HCEC 1CT (cell line): ENCODE measurements around the gene KDM4F.

ENCODE experiments used
- DNase-seq: peaks from one replicate; pipeline ENCODE4 v3.0.0-alpha.2; 2017

Gene KDM4F

DNA sequence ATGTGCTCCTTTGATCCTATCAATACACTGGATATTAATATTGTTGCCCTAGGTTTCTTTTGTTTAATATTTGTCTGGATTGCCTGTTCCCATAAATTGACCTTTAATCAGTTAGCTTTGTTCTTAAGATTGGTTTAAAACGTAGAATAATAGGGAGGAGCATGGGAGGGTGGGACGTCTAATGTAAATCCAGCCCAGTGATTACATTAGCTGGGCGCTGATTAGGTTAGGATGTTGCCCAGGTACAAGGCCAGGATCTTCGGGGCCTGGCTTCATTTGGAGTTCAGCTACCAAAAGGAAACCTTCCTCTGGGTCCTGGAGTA is 17.5 kb downstream of the KDM4F start, which contains the start of gene SRSF8:
Gene SRSF8 (plus strand): TSS at position 204 of the 323 bp plus-strand sequence. CDS start 308 bp downstream, outside the sequence.
- DNase-seq: no peak

DNA sequence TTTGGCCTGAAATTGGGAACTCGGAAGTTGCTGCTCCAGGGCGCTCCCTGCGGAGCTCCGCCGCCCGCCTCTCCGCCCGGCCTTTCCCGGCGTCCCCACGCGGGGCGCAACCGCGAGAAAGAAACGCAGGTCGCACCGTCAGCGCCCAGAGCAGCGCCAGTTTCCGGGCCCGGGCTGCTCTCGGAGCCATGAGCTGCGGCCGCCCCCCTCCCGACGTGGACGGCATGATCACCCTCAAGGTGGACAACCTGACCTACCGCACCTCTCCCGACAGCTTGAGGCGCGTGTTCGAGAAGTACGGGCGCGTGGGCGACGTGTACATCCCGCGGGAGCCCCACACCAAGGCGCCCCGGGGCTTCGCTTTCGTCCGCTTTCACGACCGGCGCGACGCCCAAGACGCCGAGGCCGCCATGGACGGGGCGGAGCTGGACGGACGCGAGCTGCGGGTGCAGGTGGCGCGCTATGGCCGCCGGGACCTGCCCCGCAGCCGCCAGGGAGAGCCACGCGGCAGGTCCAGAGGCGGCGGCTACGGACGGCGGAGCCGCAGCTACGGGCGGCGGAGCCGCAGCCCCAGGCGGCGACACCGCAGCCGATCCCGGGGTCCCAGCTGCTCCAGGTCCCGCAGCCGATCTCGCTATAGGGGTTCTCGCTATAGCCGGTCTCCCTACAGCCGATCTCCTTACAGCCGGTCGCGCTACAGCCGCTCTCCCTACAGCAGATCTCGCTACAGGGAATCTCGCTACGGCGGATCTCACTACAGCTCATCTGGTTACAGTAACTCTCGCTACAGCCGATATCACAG is 18.0 kb downstream of the KDM4F start:
- peak; percentile 79 for DNase-seq

DNA sequence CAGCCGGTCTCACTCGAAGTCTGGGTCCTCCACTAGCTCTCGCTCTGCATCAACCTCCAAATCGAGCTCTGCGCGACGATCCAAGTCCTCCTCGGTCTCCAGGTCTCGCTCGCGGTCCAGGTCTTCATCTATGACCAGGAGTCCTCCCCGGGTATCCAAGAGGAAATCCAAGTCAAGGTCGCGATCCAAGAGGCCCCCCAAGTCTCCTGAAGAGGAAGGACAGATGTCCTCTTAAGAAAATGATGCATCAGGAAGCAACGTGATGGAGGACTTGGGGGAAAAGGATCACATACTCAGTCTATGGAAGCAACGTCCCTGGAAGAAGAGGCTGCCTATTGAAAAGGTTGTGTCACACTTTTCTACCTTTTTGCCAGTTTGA is 18.6 kb downstream of the KDM4F start:
- peak; percentile 33 for DNase-seq

DNA sequence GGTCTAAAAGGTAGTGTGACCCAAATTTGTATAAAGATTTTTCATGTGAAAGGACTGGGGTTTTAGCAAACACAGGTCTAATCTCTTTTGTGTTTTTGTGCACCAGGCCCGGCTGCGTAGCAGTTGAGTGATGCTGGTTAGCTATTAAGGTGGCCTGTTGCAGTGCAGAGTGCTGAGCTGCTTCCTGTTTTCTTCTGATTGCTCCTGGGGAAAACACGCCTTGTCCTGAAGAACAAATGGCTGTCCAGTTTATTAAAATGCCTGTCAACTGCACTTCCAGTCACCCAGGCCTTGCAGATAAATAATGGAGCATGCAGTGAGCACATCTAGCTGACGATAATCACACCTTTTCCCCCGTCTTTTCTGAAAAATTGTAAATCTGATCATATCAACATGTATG is 19.3 kb downstream of the KDM4F start:
- peak; percentile 91 for DNase-seq

DNA sequence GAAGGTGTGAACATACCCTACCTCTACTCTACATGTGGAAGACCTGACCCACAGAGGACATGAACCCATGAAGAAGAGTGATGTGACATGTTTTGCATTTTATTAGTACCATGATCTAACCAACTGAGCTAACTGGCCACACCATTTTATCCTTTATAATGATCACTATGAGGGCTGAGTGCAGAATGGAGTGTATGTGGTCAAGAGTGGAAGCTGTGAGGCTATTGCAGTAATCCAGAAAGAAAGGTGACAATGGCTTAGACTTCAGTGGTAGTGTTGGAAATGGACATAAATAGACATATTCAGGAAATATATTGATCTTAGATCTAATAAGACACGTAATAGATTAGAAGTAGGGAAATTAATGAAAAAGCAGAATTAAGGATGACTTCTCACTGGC is 21.2 kb downstream of the KDM4F start:
- no peak for DNase-seq

DNA sequence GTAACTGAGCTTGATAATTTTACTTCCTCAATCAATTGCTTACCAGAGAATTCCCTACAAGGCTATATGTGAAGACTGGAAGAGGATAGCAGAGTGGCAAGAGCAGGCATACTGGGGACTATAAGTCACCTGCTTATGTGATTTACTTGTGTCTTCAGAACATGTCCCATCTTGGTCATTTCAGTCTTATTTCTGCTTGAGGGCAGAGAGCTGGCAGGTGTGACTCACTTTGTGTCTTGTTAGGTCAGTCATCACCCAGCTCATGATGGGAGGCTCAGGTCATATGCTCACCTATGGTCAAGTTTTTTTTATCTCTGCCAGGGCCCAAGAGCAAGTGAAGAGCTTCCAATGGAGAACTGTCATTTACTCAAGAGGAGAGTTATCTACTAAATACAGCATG is 23.7 kb downstream of the KDM4F start:
- DNase-seq: no peak

DNA sequence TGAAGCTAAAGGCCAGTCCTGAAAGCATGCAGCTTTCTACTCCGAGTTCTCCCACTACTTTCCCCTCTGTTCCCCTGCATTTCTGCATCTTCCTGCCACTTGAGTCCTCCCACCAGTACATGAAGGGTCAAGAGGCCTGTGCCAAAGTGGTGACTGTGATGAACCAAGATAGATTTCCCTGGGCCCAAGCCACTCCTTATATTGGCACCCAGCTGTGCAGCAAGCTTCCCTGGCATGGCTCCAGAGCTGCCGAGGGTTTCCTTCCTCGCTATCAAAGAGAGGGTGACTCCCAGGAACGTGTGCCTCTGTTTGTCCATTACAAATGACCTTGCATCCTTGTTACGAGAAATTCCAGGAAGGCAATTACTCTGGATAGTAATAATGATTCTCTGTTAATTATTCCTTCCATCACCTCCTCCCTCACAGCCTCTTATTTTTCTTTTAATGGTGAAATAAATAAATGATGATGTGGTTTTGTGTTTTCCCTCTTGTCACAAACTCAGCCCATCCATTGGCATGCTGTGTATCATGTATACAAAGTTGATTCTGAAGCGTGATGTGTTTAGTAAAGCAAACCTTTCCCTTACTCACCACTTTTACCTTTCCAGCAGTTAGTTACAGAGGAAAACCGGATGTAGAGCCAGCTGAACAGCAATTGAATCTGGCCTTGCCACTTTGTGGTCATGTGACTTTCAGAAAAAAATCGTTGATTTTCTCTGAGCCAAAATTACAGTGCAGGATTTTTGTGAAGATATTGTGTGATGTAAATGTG is 25.8 kb downstream of the KDM4F start:
- DNase-seq: no peak

DNA sequence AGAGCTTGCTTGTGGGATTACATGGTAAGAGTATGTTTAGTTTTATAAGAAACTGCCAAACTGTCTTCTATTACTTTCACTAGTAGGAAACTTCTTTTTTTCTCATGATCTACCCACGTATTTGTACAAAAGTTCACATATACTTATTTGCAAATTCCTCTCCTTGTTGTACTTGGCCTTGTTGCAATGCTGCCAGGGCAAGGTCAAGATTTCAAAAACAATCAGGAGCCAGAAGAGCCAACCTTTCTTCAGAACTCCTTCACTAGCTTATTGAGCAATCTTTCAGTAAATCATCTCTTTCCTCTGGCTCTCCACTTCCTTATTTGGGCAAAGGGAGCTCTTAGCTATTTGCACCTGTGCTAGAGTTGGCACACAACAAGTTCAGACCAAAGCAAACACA is 27.2 kb downstream of the KDM4F start:
- peak; percentile 89 for DNase-seq

DNA sequence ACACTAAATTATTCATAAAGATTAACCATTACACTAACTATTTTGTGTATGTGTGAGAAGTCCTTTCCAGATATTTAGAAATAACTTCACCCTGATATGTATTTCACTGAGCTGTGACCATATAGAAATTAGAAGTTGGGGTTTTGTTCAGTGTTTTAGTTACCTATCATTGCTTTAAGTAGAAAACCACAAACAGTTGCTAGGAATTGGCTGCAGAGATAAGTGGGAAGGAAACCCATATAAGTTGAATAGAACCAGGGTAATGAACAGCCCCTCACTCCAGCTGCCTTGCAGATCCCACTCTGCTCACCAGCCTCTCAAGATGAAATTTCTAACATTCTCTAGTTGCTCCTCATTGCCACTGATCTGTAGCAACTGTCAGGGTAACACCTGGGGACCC is 27.8 kb downstream of the KDM4F start:
- DNase-seq: no peak

DNA sequence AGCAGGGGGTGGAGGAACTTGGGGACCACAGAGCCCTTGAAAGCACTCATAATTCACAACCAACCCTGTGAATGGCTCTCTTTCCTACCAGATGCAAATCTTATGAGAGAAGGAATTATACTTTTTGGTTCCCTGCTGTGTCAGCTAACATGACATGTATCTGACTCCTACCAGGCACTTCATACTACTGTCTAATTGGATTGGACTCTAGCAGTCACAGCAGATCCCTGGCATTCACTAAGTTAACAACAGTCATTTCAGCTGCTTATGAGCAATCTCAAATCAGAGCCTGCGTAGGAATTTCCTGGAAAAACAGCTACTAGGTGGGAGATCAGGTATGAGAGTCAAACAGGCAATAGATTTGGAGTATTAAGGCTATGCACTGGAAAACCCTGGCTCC is 29.3 kb downstream of the KDM4F start:
- DNase-seq: no peak

DNA sequence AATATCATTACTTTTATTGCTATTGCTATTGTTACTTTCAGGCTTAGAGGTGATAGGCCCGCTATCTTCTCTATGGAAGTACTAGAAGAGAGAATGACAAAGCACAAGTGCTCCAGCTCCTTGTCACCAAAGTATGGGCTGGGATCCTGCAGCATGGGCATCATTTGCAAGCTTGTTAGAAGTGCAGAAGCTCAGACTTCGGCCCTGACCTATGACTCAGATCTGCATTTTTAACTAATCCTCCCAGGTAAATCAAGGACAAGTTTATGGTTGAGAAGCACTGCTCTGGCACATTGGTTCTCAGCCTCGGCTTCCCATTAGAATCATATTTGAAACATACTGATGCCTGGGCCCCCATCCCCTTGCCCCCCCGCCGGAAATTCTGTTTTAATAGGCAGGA is 31.8 kb downstream of the KDM4F start:
- DNase-seq: peak; percentile 9

DNA sequence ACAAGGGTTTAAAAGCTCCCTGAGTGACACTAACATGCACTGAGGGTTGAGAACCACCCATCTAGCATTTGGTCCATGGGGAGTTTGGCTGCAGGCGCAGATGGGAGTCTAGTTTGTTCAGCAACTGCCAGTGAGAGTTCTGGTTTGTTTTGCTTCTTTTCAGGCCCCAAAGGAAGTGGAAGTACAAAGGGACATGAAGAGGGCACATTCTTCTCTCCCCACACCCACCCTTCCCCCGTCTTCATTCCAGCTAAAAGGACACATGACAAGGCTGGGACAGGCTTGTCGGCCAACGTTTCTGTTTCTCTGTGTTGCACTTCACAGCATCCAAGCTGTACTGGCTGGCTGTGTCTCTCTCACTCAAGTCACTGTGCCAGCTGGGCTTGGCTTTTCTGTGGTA is 32.2 kb downstream of the KDM4F start:
- no peak for DNase-seq

DNA sequence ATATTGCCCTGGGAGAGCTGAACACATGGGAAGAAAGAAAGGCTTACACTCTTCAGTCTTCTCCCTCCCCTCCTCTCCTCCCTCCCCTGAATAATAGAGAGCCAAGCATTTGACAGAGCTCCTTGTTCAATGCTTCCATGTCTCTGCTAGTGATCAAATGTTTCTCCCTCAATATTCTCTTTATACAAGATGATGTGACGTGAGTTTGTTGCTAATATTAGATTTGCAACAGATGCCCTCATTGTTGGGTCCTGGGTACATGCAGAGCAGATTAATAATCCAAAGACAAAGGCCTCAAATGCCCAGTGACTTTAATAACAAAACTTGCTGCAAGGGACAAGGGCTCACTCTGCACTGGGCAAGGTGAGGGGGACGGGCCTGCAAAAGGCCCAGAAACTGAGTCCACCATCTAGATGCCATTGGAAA is 33.4 kb downstream of the KDM4F start:
- no peak for DNase-seq

DNA sequence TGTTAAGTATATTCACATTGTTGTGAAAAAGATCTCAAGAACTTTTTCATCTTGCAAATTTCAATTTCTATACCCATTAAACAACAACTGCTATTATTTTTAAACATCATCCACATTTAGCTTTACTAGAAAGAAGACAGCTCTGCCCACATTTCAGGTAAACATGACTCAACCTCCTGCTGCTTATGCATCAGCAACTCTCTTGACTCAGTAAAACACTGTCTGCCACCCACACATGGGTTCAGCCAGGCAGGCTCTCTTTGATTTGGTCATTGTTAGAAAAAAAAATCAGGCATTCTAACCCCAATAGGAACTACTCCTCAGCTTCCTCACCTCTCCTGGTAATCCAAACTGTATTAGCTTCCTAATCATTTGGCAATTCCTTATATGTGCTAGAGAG is 35.3 kb downstream of the KDM4F start:
- DNase-seq: peak; percentile 18

DNA sequence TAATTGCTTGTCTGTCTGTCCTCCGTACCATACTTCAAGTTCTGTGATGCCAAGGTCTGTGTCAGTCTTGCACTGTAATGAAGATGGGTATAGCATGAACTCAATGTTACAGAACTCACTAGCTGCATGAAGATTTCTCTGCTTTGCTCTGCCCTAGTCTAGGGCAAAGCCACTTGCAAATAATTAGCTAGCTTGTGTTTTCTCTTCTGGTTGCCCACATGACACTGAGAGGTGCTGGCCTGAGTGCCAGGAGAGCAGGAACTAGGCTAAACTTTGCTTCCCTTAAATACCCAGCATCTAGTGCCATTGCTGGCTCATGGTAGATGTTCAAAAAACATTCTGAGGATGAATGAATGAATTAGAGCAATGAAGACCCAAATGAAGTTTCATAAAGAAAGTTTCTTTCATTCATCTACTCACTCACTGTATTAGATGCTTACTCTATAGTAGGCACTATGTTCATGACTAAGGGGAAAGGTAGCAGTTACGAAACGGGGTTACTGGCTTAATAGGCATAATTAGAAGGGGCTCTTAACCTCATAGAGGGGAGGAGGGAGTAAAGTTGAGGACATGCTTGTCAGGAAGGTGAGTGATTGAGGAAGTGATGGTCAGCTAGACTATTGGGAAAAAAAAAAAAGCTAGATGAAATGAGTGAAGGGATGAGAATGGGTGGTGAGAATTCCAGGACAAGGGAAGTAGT is 36.0 kb downstream of the KDM4F start:
- DNase-seq: no peak

DNA sequence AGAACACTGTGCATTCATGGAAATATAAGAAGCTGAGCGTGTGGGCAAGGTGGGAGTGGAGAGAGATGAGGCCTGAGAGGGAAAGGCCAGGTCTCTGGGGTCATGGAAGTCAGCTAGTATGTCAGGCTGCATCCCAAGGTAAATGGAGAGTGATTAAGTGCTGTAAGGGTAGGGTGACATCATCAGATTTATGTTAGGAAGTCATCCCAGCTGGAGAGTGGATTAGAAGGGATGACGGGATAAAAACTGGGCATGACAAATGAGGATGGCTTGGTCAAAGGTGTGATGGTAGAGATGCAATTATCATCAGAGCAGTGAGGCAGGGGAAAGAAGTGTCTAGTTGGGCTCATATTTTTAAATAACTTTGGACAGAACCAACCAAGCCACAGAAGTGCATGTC is 36.9 kb downstream of the KDM4F start:
- DNase-seq: no peak

DNA sequence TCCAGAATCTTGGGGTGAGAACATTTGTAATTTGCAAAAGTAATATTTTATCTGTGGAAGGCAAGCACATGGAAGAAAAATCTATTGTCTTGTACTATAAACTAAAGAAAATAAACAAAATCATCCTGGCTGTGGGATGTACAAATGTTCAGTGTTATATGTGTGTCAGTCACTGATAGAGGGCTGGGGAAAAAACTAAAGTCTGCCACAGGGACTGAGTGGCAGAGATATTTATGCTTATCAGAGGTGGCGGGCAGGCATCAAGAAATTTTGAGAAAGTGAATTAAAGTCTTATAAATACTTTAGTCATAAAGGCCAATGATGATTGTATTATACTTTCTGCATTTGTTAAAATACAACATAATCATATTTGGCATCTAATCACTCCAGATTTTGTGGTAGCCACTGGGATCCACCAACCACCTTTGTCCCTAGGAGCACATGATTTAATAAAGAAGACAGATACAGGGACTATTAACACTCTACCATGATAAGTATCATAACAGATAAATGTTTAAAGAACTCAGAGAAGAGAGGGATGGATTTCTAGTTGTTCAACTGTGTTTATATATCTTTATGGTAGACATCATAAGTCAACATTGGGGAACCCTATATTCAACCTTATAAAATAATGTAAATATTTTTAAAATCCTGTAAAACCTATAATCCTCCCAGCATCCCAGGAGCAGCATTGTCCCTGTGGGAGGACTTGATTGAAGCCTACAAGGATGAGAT is 37.8 kb downstream of the KDM4F start:
- DNase-seq: no peak

DNA sequence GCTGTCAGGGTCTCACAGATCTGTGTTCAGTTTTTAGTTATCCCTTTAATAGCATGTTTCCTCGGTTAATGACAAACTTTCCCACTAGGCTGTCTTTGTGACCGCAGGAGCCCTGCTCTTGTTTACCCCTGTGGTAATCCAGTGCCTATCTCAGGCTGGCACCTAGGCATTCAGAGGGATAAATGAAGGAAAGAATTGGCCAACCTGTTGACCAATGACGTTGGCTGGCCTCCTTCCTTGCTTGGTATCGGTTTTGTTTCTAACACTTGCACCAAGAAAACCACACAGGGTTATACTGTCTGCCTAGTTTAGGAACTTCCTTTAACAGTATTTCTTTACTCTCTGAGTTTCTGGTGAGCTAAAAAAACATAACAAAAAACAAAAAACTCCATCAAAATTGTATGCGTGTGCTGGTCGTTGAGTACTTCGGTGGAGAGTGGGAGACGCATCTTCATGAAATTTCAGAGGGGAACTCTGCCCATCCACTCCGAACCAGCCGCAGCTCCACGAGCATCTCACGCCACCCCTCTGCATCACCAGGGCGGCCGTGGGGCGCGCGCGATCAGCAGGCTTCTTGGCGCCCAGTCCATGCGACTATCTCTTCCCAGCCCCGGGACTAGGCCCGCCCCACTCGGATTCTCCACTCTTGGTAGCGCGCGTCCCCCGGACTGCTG is 39.9 kb downstream of the KDM4F start:
- DNase-seq: no peak

DNA sequence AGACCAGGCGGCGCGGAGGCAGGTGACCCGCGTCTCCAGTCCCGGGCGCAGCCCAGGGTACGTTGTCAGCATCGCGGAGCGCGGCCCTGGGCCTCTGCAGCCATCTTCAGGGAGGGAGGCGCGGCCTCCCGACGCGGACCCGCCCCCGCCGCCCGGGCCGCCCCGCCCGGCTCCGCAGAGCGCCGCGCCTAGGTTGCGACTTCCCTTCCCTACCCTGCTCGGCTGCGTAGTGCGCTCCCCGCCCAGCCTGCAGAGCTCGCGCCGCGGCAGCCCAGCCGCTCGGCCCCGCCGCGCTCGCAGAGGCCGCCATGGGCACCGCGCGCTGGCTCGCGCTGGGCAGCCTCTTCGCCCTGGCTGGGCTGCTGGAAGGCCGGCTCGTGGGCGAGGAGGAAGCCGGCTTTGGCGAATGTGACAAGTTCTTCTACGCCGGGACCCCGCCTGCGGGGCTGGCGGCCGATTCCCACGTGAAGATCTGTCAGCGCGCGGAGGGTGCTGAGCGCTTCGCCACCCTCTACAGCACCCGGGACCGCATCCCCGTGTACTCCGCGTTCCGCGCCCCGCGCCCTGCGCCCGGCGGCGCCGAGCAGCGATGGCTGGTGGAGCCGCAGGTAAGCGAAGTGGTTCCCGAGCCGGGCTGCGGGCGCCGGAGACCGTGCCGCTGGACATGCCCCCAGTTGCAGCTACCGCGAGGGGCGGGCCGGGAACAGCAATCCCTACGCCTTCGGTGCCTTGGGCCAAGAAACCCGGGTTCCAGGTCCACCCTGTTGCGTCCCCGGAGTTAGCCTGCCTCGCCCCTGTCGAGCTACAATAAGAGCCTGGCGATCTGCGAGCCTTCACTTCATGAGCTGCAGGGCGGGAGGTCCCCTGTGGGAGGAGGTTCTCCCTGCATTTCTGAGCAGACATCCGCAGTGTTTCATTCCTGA is 40.7 kb downstream of the KDM4F start, which contains the start of gene ENDOD1:
Gene ENDOD1 (plus strand): TSS at position 227 of the 923 bp plus-strand sequence. CDS start 82 bp downstream, at position 309.
- DNase-seq: peak; percentile 90

DNA sequence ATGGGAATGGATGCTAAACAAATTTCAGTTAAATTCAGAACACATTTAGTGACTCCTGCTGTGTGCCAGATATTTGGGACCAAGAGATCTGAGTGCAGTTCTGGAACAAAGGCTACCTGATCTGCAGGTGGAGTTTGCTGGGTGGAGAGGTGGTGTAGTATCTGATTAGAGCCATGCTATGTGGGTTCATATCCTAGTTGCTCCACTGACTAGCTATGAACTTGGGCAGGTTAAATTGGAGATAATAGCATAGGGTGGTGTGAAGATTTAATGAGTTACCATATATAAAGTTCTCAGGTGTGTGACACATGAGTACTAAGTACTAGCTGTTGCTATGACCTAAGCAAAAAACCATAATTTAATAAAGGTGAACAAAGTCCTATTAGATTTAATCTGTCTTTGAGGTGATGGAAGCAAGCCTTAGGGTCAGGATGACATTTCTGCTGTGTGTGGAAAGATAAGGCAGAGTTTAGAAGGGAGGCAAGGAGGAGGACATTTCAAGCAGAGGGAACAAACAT is 42.5 kb downstream of the KDM4F start:
- no peak for DNase-seq
